Prostate gland (tissue), 2 donors: ENCODE measurements around the gene ABCB8. TPM values are rescaled to one million over a fixed set of nuclear protein-coding genes. Genes with fewer than 3 reads are reported as not detected.

Experiments
- DNase-seq: peaks from one replicate; pipeline ENCODE4 v3.0.0-alpha.2; 2019; ENCODE audit warnings: low spot score
- H3K27ac ChIP-seq, 2 donors: fragments of 200-600 bp; sonication (generic); 2 replicates each; pipeline ENCODE4 v1.5.1; 2017 to 2019
- H3K27me3 ChIP-seq: fragments of 200-600 bp; sonication (generic); replicated peaks from 2 replicates; pipeline ENCODE4 v1.5.1; 2019; ENCODE audit not compliant: insufficient read depth
- H3K36me3 ChIP-seq, 2 donors: fragments of 200-600 bp; sonication (generic); 1 replicate in 1 of 2; 2 replicates in 1 of 2; pipeline versions ENCODE4 v1.5.1 to v1.8.1; 2017 to 2019
- H3K4me1 ChIP-seq: fragments of 200-600 bp; sonication (generic); replicated peaks from 2 replicates; pipeline ENCODE4 v1.5.1; 2019
- H3K4me3 ChIP-seq, 2 donors: fragments of 200-600 bp; sonication (generic); 2 replicates each; pipeline ENCODE4 v1.5.1; 2017 to 2019
- H3K9me3 ChIP-seq: fragments of 200-600 bp; sonication (generic); 2 replicates; pipeline ENCODE4 v1.5.1; 2017
- CTCF ChIP-seq, 4 experiments: fragments of 200-600 bp in 2 of 4; fragments of 450-650 bp in 2 of 4; sonication (generic) in 2 of 4; IDR thresholded peaks; 1 replicate in 3 of 4; 2 replicates in 1 of 4; pipeline ENCODE4 v1.5.1; 2016 to 2019; ENCODE audit warnings: antibody characterized with exemption in 4 of 4, mild to moderate bottlenecking in 2 of 4, moderate library complexity in 2 of 4
- POLR2A ChIP-seq: fragments of 450-650 bp; IDR thresholded peaks from one replicate; pipeline ENCODE4 v1.6.1; 2016; ENCODE audit warnings: antibody characterized with exemption, mild to moderate bottlenecking
- POLR2AphosphoS5 ChIP-seq: sonication (generic); formaldehyde crosslinking; IDR thresholded peaks from one replicate; pipeline ENCODE4 v1.6.1; 2017; ENCODE audit warnings: antibody characterized with exemption
- WGBS: methylation state at CpG from one replicate; pipeline ENCODE4 v1.1.5; 2018; 5-methylcytosine and 5-hydroxymethylcytosine counted together
- intact Hi-C: fragments of 100-400 bp; cut with DNase I; formaldehyde crosslinking; loops from one replicate; pipeline ENCODE4 v1.14.2; 2022
- total RNA-seq, 2 donors: library from RNA; depleted of rRNA; stranded (reverse); fragments of >200 nt; gene quantifications; one replicate each; pipeline ENCODE4 v1.1.0, GENCODE V29; 2016

The ABCB8 gene
- total RNA-seq, 2 donors from 2014 or later, result 26.4 to 50.6 TPM

GRCh38 chr7:151045967-151046366 lies 17.7 kb downstream of the ABCB8 start:
- intact Hi-C loops, result no loop called here
- no peaks in the 10 kb centered on the region for H3K27me3 ChIP-seq
- no peaks in the 10 kb centered on the region for H3K9me3 ChIP-seq
- no peak for TF ChIP-seq POLR2AphosphoS5
- no peak for TF ChIP-seq POLR2A
- TF ChIP-seq CTCF (IDR thresholded peaks at IDR 0.05), result no peak
- H3K27ac ChIP-seq, result no peak overlapping the region
- H3K4me3 ChIP-seq, result no peak overlapping the region
- H3K36me3 ChIP-seq, result peaks cover 0 to 4% of the 10 kb centered on the region in 2 donors
- no peak for DNase-seq
- WGBS, result 84% methylated on average over 9 of the region's 9 CpGs
- H3K4me1 ChIP-seq, result no peaks in the 10 kb centered on the region

GRCh38 chr7:151046603-151047573 lies 18.6 kb downstream of the ABCB8 start:
- DNase-seq, result no peak
- H3K4me3 ChIP-seq, result no peak overlapping the region
- intact Hi-C loops, result no loop called here
- TF ChIP-seq CTCF (IDR thresholded peaks at IDR 0.05), result no peak
- no peak for TF ChIP-seq POLR2AphosphoS5
- TF ChIP-seq POLR2A, result no peak
- WGBS, result 22% methylated on average over 14 of the region's 14 CpGs
- no peaks in the 10 kb centered on the region for H3K27me3 ChIP-seq
- no peak overlapping the region for H3K27ac ChIP-seq
- H3K9me3 ChIP-seq, result no peaks in the 10 kb centered on the region
- H3K36me3 ChIP-seq, result peaks cover 0 to 4% of the 10 kb centered on the region in 2 donors
- no peaks in the 10 kb centered on the region for H3K4me1 ChIP-seq

- intact Hi-C loops, result no loop called here
- Histone ChIP-seq H3K36me3 (peaks cover 0 to 4% of the 10 kb centered on the region in 2 donors), H3K27me3 (no peaks in the 10 kb centered on the region), H3K4me1 (no peaks in the 10 kb centered on the region), H3K9me3 (no peaks in the 10 kb centered on the region), H3K27ac (no peak within 1 kb of the TSS), H3K4me3 (no peak within 1 kb of the TSS)
- TF ChIP-seq CTCF (IDR thresholded peaks at IDR 0.05) (no peak), POLR2AphosphoS5 (no peak), POLR2A (no peak)
- no peak for DNase-seq
- 67% methylated on average over 22 of the region's 22 CpGs for WGBS
These were observed 19.9 kb downstream of the ABCB8 start, which contains the start of gene ASIC3 for GRCh38 chr7:151047976-151048815. ASIC3 (plus strand) TSS chr7:151048531; CDS start chr7:151048886, 355 bp downstream.

- TF ChIP-seq CTCF (IDR thresholded peaks at IDR 0.05) (no peak), POLR2AphosphoS5 (no peak)
- DNase-seq, result no peak
- H3K4me3 ChIP-seq, result no peak overlapping the region
- no peaks in the 10 kb centered on the region for H3K4me1 ChIP-seq
- H3K9me3 ChIP-seq, result no peaks in the 10 kb centered on the region
- intact Hi-C loops, result no loop called here
- H3K27ac ChIP-seq, result no peak overlapping the region
- peaks cover 0 to 4% of the 10 kb centered on the region in 2 donors for H3K36me3 ChIP-seq
- H3K27me3 ChIP-seq, result no peaks in the 10 kb centered on the region
- WGBS, result 85% methylated on average over 25 of the region's 38 CpGs
These were observed 20.7 kb downstream of the ABCB8 start for GRCh38 chr7:151048911-151049463.
